ENCODE results near the gene AIMP1.

- TF ChIP-seq CTCF (IDR thresholded peaks at IDR 0.05) (no peak), POLR2A (IDR thresholded peaks at IDR 0.05) (no peak)
Measured at GRCh38 chr4:106312997-106313522, 3.3 kb upstream of the AIMP1 start.
